HG03439 (cell line): Measurements from ENCODE around the gene SDR9C7.
"Not testable (repeated sequence)": the region's sequence is repeated elsewhere in the genome, so short reads cannot be mapped to it uniquely, and the experiment has no call there.

Source experiments
- ATAC-seq: cut with Tn5 transposase; IDR thresholded peaks from one replicate; pipeline ENCODE4 v1.9.1; 2021; ENCODE audit warnings: mild to moderate bottlenecking, moderate library complexity; ENCODE audit not compliant: unreplicated experiment

The SDR9C7 gene

GRCh38 chr12:56933826-56934625 is at the start of gene SDR9C7:
Gene SDR9C7 (minus strand): TSS chr12:56934408. CDS start chr12:56934261, 147 bp downstream.
- ATAC-seq, result no peak

GRCh38 chr12:56983386-56983785 is 49.2 kb upstream of the SDR9C7 start:
- ATAC-seq, result no peak

GRCh38 chr12:56982578-56983236 is 48.5 kb upstream of the SDR9C7 start:
- not testable (repeated sequence) for ATAC-seq

GRCh38 chr12:56980941-56981530 is 46.8 kb upstream of the SDR9C7 start:
- no peak for ATAC-seq

GRCh38 chr12:56980268-56980667 is 46.1 kb upstream of the SDR9C7 start:
- no peak for ATAC-seq

- no peak for ATAC-seq
Measured at GRCh38 chr12:56979628-56980027, 45.4 kb upstream of the SDR9C7 start.

- no peak for ATAC-seq
Measured at GRCh38 chr12:56978397-56979138, 44.4 kb upstream of the SDR9C7 start.

- not testable (repeated sequence) for ATAC-seq
Measured at GRCh38 chr12:56977361-56977760, 43.2 kb upstream of the SDR9C7 start.

- ATAC-seq, result not testable (repeated sequence)
Measured at GRCh38 chr12:56974224-56974623, 40.0 kb upstream of the SDR9C7 start.

- not testable (repeated sequence) for ATAC-seq
Measured at GRCh38 chr12:56968910-56969309, 34.7 kb upstream of the SDR9C7 start.

- not testable (repeated sequence) for ATAC-seq
Measured at GRCh38 chr12:56965997-56966642, 31.9 kb upstream of the SDR9C7 start.

- ATAC-seq, result not testable (repeated sequence)
Measured at GRCh38 chr12:56965124-56965523, 30.9 kb upstream of the SDR9C7 start.

GRCh38 chr12:56963557-56963956 is 29.3 kb upstream of the SDR9C7 start:
- not testable (repeated sequence) for ATAC-seq

GRCh38 chr12:56962247-56962646 is 28.0 kb upstream of the SDR9C7 start:
- not testable (repeated sequence) for ATAC-seq

- ATAC-seq, result no peak
Measured at GRCh38 chr12:56958422-56958821, 24.2 kb upstream of the SDR9C7 start.

GRCh38 chr12:56957229-56958052 is 23.2 kb upstream of the SDR9C7 start, which contains the start of gene RDH16:
Gene RDH16 (minus strand): TSS chr12:56957608. CDS start chr12:56957462, 146 bp downstream.
- ATAC-seq, result no peak

- no peak for ATAC-seq
Measured at GRCh38 chr12:56955631-56956256, 21.5 kb upstream of the SDR9C7 start.

- ATAC-seq, result no peak
Measured at GRCh38 chr12:56954958-56955355, 20.7 kb upstream of the SDR9C7 start.
